Psoas muscle (tissue), 8 donors: Measurements from ENCODE around the gene ADGRE1. TPM values are rescaled to one million over a fixed set of nuclear protein-coding genes. Genes with fewer than 3 reads are reported as not detected.

Experiments used
- ATAC-seq, 4 donors: fragments of 200-7000 bp; cut with Tn5 transposase; one replicate each; pipeline ENCODE4 v1.9.1; 2020; ENCODE audit warnings: moderate library complexity in 3 of 4, mild to moderate bottlenecking in 2 of 4
- DNase-seq, 2 donors: peaks; one replicate each; pipeline ENCODE4 v3.0.0-alpha.2; 2020
- H3K27ac ChIP-seq: fragments of 200-600 bp; one replicate; pipeline ENCODE4 v1.8.0; 2022
- H3K27me3 ChIP-seq, 3 donors: fragments of 200-600 bp in 1 of 3; one replicate each; pipeline versions ENCODE4 v1.6.1 to v1.8.0; 2013 to 2022; ENCODE audit warnings: low read length in 2 of 3, mild to moderate bottlenecking in 2 of 3, moderate library complexity in 1 of 3; ENCODE audit not compliant: insufficient read depth in 3 of 3
- H3K36me3 ChIP-seq, 2 donors: fragments of 200-600 bp in 1 of 2; one replicate each; pipeline versions ENCODE4 v1.6.1 to v1.8.0; 2013 to 2022; ENCODE audit warnings: low read depth in 1 of 2, mild to moderate bottlenecking in 1 of 2, moderate library complexity in 1 of 2; ENCODE audit not compliant: insufficient read depth in 1 of 2
- H3K4me1 ChIP-seq: fragments of 200-600 bp; one replicate; pipeline ENCODE4 v1.8.0; 2022
- H3K4me3 ChIP-seq: fragments of 200-600 bp; one replicate; pipeline ENCODE4 v1.8.0; 2022; ENCODE audit warnings: mild to moderate bottlenecking
- H3K9me3 ChIP-seq: fragments of 200-600 bp; one replicate; pipeline ENCODE4 v1.8.0; 2022
- WGBS, 3 donors: extraction: QIAGEN DNeasy Blood & Tissue Kit; methylation state at CpG; one replicate each; pipeline versions ENCODE4 v1.1.6 to v1.1.7; 2013; 5-methylcytosine and 5-hydroxymethylcytosine counted together
- intact Hi-C, 2 donors: fragments of 100-400 bp; cut with DNase I; formaldehyde crosslinking; loops; one replicate each; pipeline versions ENCODE4 v1.11.0 to v1.14.2; 2022
- polyA plus RNA-seq, 3 donors: library from polyadenylated mRNA; stranded (reverse); fragments of 200-250 nt; gene quantifications; one replicate each; pipeline ENCODE4 v1.2.3, GENCODE V29; 2013
- total RNA-seq, 4 donors: library from RNA; stranded (reverse); fragmentation: NEBNext Ultra II Directional in 2 of 4; extraction: Animal tissue kit (Norgen Biotek cat#: 25700) in 2 of 4; gene quantifications; one replicate each; pipeline versions ENCODE4 v1.2.1 to v1.2.4, GENCODE V29; 2021 to 2023
- TF ChIP-seq, protein P1 (sequence below): fragments of 200-600 bp; IDR thresholded peaks from one replicate; pipeline ENCODE4 v1.8.0; 2022; ENCODE audit warnings: antibody characterized with exemption
- donor health status: healthy with polysubstance abuse.
- donor health status: DM: no; HTN: no; CAD: no; lungs with moderate emphysema.
- donor health status: Bipolar disorder and iron deficiency.
- donor health status: healthy.
- donor health status: DM: yes; HTN: yes; CAD: no.
- donor health status: DM: no; HTN: no; CAD: no.
- donor health status: DM: no; HTN: no; CAD: no.
- donor health status: DM: yes; HTN: yes; CAD: no.

The ADGRE1 gene
- total and polyA plus RNA-seq, 7 donors = 0.03 to 0.42 (median 0.22) TPM; not detected in 3

DNA sequence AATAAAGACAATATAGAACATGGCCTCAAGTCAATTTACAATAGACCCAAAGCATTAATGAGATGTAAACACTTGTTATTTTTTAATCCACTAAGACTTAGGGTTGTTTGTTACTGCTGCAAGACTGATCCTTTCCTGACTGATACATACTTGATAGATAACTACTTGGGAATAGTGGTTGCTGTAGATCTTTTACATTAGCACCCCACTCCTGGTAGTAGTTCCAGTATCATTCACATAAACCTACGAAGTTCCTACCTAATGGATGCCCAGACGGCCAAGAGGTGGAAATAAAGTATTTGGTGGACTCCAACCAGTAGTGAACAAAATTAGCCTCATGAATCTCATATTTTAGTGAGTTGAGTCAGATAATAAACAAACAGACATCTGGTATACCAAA is 26.9 kb downstream of the ADGRE1 start:
- ATAC-seq (no peak), DNase-seq (no peak)
- H3K9me3 ChIP-seq = peaks cover 12% of the 10 kb centered on the region
- no peaks in the 10 kb centered on the region for H3K4me1 ChIP-seq
- H3K27me3 ChIP-seq = no peaks in the 10 kb centered on the region
- 30 to 54% (median 48%) methylated on average over 2 of the region's 2 CpGs for WGBS, 3 donors
- intact Hi-C loops = no loop called here
- no peaks in the 10 kb centered on the region for H3K36me3 ChIP-seq
- H3K27ac ChIP-seq = no peak overlapping the region
- no peak overlapping the region for H3K4me3 ChIP-seq
- TF ChIP-seq, protein P1, sequence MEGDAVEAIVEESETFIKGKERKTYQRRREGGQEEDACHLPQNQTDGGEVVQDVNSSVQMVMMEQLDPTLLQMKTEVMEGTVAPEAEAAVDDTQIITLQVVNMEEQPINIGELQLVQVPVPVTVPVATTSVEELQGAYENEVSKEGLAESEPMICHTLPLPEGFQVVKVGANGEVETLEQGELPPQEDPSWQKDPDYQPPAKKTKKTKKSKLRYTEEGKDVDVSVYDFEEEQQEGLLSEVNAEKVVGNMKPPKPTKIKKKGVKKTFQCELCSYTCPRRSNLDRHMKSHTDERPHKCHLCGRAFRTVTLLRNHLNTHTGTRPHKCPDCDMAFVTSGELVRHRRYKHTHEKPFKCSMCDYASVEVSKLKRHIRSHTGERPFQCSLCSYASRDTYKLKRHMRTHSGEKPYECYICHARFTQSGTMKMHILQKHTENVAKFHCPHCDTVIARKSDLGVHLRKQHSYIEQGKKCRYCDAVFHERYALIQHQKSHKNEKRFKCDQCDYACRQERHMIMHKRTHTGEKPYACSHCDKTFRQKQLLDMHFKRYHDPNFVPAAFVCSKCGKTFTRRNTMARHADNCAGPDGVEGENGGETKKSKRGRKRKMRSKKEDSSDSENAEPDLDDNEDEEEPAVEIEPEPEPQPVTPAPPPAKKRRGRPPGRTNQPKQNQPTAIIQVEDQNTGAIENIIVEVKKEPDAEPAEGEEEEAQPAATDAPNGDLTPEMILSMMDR = no peak

DNA sequence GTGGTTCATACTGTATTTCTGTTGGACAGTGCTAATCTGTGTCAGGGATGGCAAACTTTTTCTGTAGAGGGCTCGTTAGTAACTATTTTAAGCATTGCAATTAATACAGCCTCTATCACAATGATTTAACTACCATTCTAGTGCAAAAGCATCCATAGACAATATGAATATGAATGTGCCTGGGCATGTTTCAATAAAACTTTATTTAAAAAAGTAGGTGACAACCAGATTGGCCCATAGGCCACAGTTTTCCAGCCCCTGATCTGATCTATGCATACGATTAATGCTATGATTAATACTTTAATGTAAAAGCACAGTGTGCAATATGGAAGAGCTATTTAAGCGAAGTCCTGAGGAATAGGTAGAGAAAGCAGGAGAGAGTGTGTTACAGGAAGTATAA is 29.6 kb downstream of the ADGRE1 start:
- ATAC-seq (no peak), DNase-seq (no peak)
- H3K27me3 ChIP-seq = no peaks in the 10 kb centered on the region
- WGBS, 3 donors = 74 to 84% (median 80%) methylated on average over 3 of the region's 3 CpGs
- TF ChIP-seq, protein P1 = no peak
- H3K4me3 ChIP-seq = no peak overlapping the region
- intact Hi-C loops = no loop called here
- H3K36me3 ChIP-seq = no peaks in the 10 kb centered on the region
- H3K9me3 ChIP-seq = peaks cover 12% of the 10 kb centered on the region
- H3K4me1 ChIP-seq = no peaks in the 10 kb centered on the region
- H3K27ac ChIP-seq = no peak overlapping the region

DNA sequence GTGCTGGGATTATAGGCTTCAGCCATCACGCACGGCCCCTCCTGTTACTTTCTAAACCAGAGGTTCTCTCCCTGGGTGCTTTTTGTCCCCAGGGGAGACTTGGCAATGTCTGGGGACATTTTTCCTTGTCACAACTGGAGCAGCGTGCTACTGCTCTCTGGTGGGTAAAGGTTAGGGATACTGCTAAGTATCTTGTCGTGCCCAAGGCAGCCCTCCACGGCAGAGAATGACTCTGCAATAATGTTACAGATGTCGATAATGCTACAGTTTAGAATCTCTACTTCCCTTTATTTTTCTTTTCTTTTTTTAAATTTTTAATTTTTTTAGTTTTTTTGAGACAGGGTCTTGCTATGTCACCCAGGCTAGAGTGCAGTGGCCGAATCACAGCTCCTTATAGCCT is 38.0 kb downstream of the ADGRE1 start:
- intact Hi-C loops = no loop called here
- H3K9me3 ChIP-seq = peaks cover 13% of the 10 kb centered on the region
- 75 to 83% (median 80%) methylated on average over 7 of the region's 7 CpGs for WGBS, 3 donors
- TF ChIP-seq, protein P1 = no peak
- H3K27ac ChIP-seq = no peak overlapping the region
- no peak for DNase-seq
- H3K4me3 ChIP-seq = no peak overlapping the region
- H3K4me1 ChIP-seq = no peaks in the 10 kb centered on the region
- ATAC-seq = no peak
- no peaks in the 10 kb centered on the region for H3K36me3 ChIP-seq
- no peaks in the 10 kb centered on the region for H3K27me3 ChIP-seq

- 70 to 73% (median 71%) methylated on average over 15 of the region's 15 CpGs for WGBS, 3 donors
- intact Hi-C loops = no loop called here
Measured at GRCh38 chr19:6925801-6926751, 38.7 kb downstream of the ADGRE1 start.

More at GRCh38 chr19:6925801-6926751, 38.7 kb downstream of the ADGRE1 start:
- TF ChIP-seq, protein P1 = no peak
- Histone ChIP-seq H3K4me3 (no peak overlapping the region), H3K27ac (no peak overlapping the region), H3K36me3 (no peaks in the 10 kb centered on the region), H3K9me3 (peaks cover 20% of the 10 kb centered on the region), H3K27me3 (no peaks in the 10 kb centered on the region), H3K4me1 (no peaks in the 10 kb centered on the region)
- DNase-seq = no peak
- ATAC-seq = no peak
